HEK293T (cell line): ENCODE data around the gene MTAP.

Source experiments
- ELF4 ChIP-seq: fragments of 450-650 bp; IDR thresholded peaks from 2 replicates; pipeline ENCODE4 v1.6.1; 2017; ENCODE audit warnings: antibody characterized with exemption
- FOXK2 ChIP-seq: fragments of 450-650 bp; IDR thresholded peaks from 2 replicates; pipeline ENCODE4 v1.6.1; 2016; ENCODE audit warnings: mild to moderate bottlenecking
- FOXM1 ChIP-seq: fragments of 450-650 bp; IDR thresholded peaks from 2 replicates; pipeline ENCODE4 v1.6.1; 2017; ENCODE audit warnings: mild to moderate bottlenecking, borderline replicate concordance
- NFRKB ChIP-seq: fragments of 450-650 bp; IDR thresholded peaks from 2 replicates; pipeline ENCODE4 v1.6.1; 2016; ENCODE audit warnings: mild to moderate bottlenecking, moderate library complexity

DNA sequence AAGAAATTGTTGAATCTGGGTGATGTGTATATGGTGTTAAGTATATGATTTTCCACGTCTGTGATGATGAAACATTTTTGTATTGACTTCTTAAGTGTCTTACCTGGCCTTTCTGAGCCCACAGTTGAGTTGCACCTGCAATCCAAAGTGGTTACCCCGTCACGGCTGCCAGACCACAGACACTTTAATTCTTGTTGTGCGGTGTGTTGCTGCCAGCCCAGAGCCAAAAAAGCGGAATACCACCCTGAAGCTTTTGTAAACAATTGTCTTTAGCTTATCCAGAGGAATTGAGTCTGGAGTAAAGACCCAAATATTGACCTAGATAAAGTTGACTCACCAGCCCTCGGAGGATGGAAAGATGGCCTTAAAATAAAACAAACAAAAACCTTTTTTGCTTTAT is 35.1 kb downstream of the MTAP start:
- TF ChIP-seq NFRKB = no peak
- no peak for TF ChIP-seq ELF4
- TF ChIP-seq FOXM1 = no peak
- TF ChIP-seq FOXK2 = no peak
